HCT116 (cell line): Measurements from ENCODE around the gene CAMK2N2. TPM values are rescaled to one million over a fixed set of nuclear protein-coding genes. Genes with fewer than 3 reads are reported as not detected.

Source experiments
- ATAC-seq: fragments of 200-7000 bp; cut with Tn5 transposase; 2 replicates; pipeline ENCODE4 v1.9.1; 2020; ENCODE audit warnings: mild to moderate bottlenecking, moderate library complexity
- BruUV-seq: library from RNA; stranded (reverse); fragments of 400-500 nt; replicated peaks from 2 replicates; lab custom pipeline; 2021; lab: Mats Ljungman, UMichigan
- CTCF ChIA-PET: fragments of 300-600 bp; sonication (Branson Sonifier 250); formaldehyde crosslinking; loops from one replicate; lab custom pipeline; 2021; ENCODE audit warnings: antibody characterized with exemption; lab: Charles Lee
- POLR2A ChIA-PET: fragments of 300-600, 350-600 bp; sonication (Branson Sonifier 250); formaldehyde crosslinking; loops from one replicate; lab custom pipeline; 2021; ENCODE audit warnings: antibody characterized with exemption; lab: Charles Lee
- RAD21 ChIA-PET, 2 experiments: fragments of 300-600 bp; sonication (Branson Sonifier 250); formaldehyde crosslinking; loops; one replicate each; lab custom pipeline; 2023; ENCODE audit warnings: low total read pairs in 2 of 2; ENCODE audit not compliant: uncharacterized antibody in 2 of 2, unreplicated experiment in 2 of 2, low non-redundant PET in 1 of 2; lab: Charles Lee
- DNase-seq: peaks from one replicate; pipeline ENCODE4 v3.0.0-alpha.2; 2010; ENCODE audit warnings: low read depth, low spot score
- H2AFZ ChIP-seq: fragments of 200-600 bp; shearing (Covaris generic), sonication (generic); 2 replicates; pipeline ENCODE4 v1.6.1; 2017; ENCODE audit warnings: low read depth, mixed run types, mixed read lengths, antibody characterized with exemption, low read length; ENCODE audit not compliant: poor library complexity, severe bottlenecking
- H3K27ac ChIP-seq: 2 replicates; pipeline ENCODE4 v1.5.1; 2012; ENCODE audit warnings: low read depth, low read length
- H3K27me3 ChIP-seq: fragments of 200-600 bp; sonication (generic); 2 replicates; pipeline ENCODE4 v1.6.1; 2016; ENCODE audit warnings: mixed run types, low read length, mixed read lengths; ENCODE audit not compliant: insufficient read depth
- H3K36me3 ChIP-seq, 2 experiments: fragments of 200-500 bp in 1 of 2; fragments of 200-600 bp in 1 of 2; sonication (Bioruptor generic) in 1 of 2; sonication (generic) in 1 of 2; 2 replicates each; pipeline versions ENCODE4 v1.5.1 to v1.6.1; 2014 to 2016; ENCODE audit warnings: low read length in 2 of 2, inconsistent platforms in 1 of 2, mixed read lengths in 1 of 2, mixed run types in 1 of 2; ENCODE audit not compliant: insufficient read depth in 2 of 2, control insufficient read depth in 1 of 2
- H3K4me1 ChIP-seq, 2 experiments: fragments of 200-600 bp in 1 of 2; sonication (generic) in 1 of 2; 2 replicates each; pipeline versions ENCODE4 v1.5.1 to v1.6.1; 2012 to 2017; ENCODE audit warnings: low read length in 2 of 2, inconsistent platforms in 1 of 2, mild to moderate bottlenecking in 1 of 2, mixed read lengths in 1 of 2, mixed run types in 1 of 2, moderate library complexity in 1 of 2; ENCODE audit not compliant: insufficient read depth in 2 of 2, control insufficient read depth in 1 of 2
- H3K4me2 ChIP-seq: fragments of 200-600 bp; sonication (generic); 2 replicates; pipeline ENCODE4 v1.6.1; 2017; ENCODE audit warnings: mixed run types, low read length, mixed read lengths
- H3K4me3 ChIP-seq, 2 experiments: fragments of 200-600 bp in 1 of 2; sonication (generic) in 1 of 2; replicated peaks in 1 of 2; 2 replicates each; pipeline ENCODE4 v1.5.1; 2011 to 2016; ENCODE audit warnings: low read length in 2 of 2, control low read depth in 1 of 2, low read depth in 1 of 2, mild to moderate bottlenecking in 1 of 2, mixed read lengths in 1 of 2, mixed run types in 1 of 2
- H3K79me2 ChIP-seq: fragments of 200-600 bp; sonication (generic); 2 replicates; pipeline ENCODE4 v1.6.1; 2017; ENCODE audit warnings: mild to moderate bottlenecking, mixed run types, low read length, moderate library complexity, mixed read lengths; ENCODE audit not compliant: insufficient read depth
- H3K9ac ChIP-seq: fragments of 200-600 bp; sonication (generic); 2 replicates; pipeline ENCODE4 v1.6.1; 2016; ENCODE audit warnings: low read length, mixed read lengths
- H3K9me2 ChIP-seq: fragments of 200-600 bp; sonication (generic), shearing (Covaris generic); 2 replicates; pipeline ENCODE4 v1.6.1; 2017; ENCODE audit warnings: mixed run types, mild to moderate bottlenecking, moderate library complexity; ENCODE audit not compliant: insufficient read depth
- H3K9me3 ChIP-seq, 2 experiments: fragments of 200-500 bp in 1 of 2; fragments of 200-600 bp in 1 of 2; sonication (Bioruptor generic) in 1 of 2; sonication (generic) in 1 of 2; 2 replicates each; pipeline ENCODE4 v1.6.1; 2014 to 2017; ENCODE audit warnings: low read length in 2 of 2, mixed read lengths in 2 of 2, inconsistent platforms in 1 of 2, low read depth in 1 of 2, mild to moderate bottlenecking in 1 of 2, mixed run types in 1 of 2, moderate library complexity in 1 of 2; ENCODE audit not compliant: control insufficient read depth in 1 of 2, insufficient read depth in 1 of 2
- H4K20me1 ChIP-seq: fragments of 200-600 bp; sonication (generic), shearing (Covaris generic); 2 replicates; pipeline ENCODE4 v1.6.1; 2017; ENCODE audit warnings: mixed run types, mild to moderate bottlenecking, moderate library complexity; ENCODE audit not compliant: insufficient read depth
- CBX3 ChIP-seq: IDR thresholded peaks from 2 replicates; pipeline ENCODE4 v1.6.1; 2012; ENCODE audit warnings: low read depth
- EZH2 ChIP-seq: fragments of 200-600 bp; sonication (generic); IDR thresholded peaks from 2 replicates; pipeline ENCODE4 v1.6.1; 2017; ENCODE audit warnings: antibody characterized with exemption, mixed run types
- EZH2phosphoT487 ChIP-seq: fragments of 200-600 bp; IDR thresholded peaks from 2 replicates; pipeline ENCODE4 v1.6.1; 2018; ENCODE audit warnings: antibody characterized with exemption, borderline replicate concordance
- SIN3A ChIP-seq: IDR thresholded peaks from 2 replicates; pipeline ENCODE4 v1.6.1; 2012; ENCODE audit warnings: low read depth
- YY1 ChIP-seq: IDR thresholded peaks from 2 replicates; pipeline ENCODE4 v1.6.1; 2011; ENCODE audit warnings: low read length, low read depth, moderate library complexity, mild to moderate bottlenecking; ENCODE audit not compliant: insufficient replicate concordance; ENCODE audit errors: extremely low read depth
- ZFX ChIP-seq: fragments of 450-650 bp; IDR thresholded peaks from 2 replicates; pipeline ENCODE4 v1.6.1; 2017
- ZNF274 ChIP-seq: fragments of 200-500 bp; sonication (Bioruptor generic); IDR thresholded peaks from 2 replicates; pipeline ENCODE4 v1.6.1; 2014; ENCODE audit warnings: mild to moderate bottlenecking, low read depth, low read length, inconsistent platforms
- intact Hi-C: fragments of 100-400 bp; cut with micrococcal nuclease; formaldehyde crosslinking; loops from 2 replicates; pipeline ENCODE4 v1.10.0; 2022
- total RNA-seq: library from RNA; stranded (reverse); gene quantifications from one replicate; pipeline ENCODE4 v1.2.1, GENCODE V29; 2021; ENCODE audit not compliant: unreplicated experiment
- TF ChIP-seq, protein P1 (sequence below): IDR thresholded peaks from 2 replicates; pipeline ENCODE4 v1.6.1; 2011; ENCODE audit warnings: mild to moderate bottlenecking, low read length, moderate library complexity; ENCODE audit not compliant: insufficient replicate concordance; ENCODE audit errors: extremely low read depth
- TF ChIP-seq, protein P2 (sequence below): IDR thresholded peaks from 2 replicates; pipeline ENCODE4 v1.6.1; 2012; ENCODE audit warnings: low read depth

CAMK2N2 gene
- total RNA-seq, 1 experiment from 2014 or later, result 5.1 TPM

DNA sequence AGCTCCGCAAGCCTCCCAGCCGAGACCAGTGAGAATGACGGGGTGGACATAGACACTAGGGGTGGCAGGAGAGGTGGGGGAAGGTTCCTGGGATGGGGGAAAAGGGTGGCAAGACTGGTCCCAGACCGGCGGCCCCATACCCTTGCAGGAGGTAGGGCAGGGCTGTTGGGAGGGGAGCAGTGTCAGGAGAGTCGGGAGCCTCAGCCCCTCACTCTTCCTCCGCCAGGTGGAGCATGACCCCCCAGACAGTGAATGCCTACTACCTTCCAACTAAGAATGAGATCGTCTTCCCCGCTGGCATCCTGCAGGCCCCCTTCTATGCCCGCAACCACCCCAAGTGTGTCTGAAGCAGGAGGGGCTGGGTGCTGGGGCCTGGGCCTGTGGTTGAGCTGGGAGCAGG, 29.0 kb upstream of the CAMK2N2 start:
- ChIA-PET POLR2A (no interaction called here), CTCF (interaction anchor here (1.4 to 1.8 kb wide), 2 partner anchors 63 to 386 kb away, joined by 8 to 9 read pairs; no protein-coding TSS in a partner anchor)
- no TSS peak for BruUV-seq

More for the DNA sequence above, 29.0 kb upstream of the CAMK2N2 start:
- Histone ChIP-seq H4K20me1 (no peaks in the 10 kb centered on the region), H3K4me1 (peaks cover 0 to 5% of the 10 kb centered on the region in 2 experiments; a peak in 1 of 4 replicates), H3K79me2 (no peaks in the 10 kb centered on the region), H3K9me2 (no peaks in the 10 kb centered on the region), H3K4me3 (no peak overlapping the region), H2AFZ (no peak overlapping the region), H3K4me2 (no peak overlapping the region), H3K27ac (no peak overlapping the region), H3K27me3 (no peaks in the 10 kb centered on the region), H3K9ac (no peak overlapping the region), H3K36me3 (no peaks in the 10 kb centered on the region), H3K9me3 (no peaks in the 10 kb centered on the region)
- DNase-seq (no peak), ATAC-seq (no peak)
- intact Hi-C loops, result no loop called here
- TF ChIP-seq, protein P1, sequence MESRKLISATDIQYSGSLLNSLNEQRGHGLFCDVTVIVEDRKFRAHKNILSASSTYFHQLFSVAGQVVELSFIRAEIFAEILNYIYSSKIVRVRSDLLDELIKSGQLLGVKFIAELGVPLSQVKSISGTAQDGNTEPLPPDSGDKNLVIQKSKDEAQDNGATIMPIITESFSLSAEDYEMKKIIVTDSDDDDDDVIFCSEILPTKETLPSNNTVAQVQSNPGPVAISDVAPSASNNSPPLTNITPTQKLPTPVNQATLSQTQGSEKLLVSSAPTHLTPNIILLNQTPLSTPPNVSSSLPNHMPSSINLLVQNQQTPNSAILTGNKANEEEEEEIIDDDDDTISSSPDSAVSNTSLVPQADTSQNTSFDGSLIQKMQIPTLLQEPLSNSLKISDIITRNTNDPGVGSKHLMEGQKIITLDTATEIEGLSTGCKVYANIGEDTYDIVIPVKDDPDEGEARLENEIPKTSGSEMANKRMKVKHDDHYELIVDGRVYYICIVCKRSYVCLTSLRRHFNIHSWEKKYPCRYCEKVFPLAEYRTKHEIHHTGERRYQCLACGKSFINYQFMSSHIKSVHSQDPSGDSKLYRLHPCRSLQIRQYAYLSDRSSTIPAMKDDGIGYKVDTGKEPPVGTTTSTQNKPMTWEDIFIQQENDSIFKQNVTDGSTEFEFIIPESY, result no peak
- TF ChIP-seq ZNF274 (no peak), EZH2 (no peak), SIN3A (no peak), ZFX (no peak), EZH2phosphoT487 (no peak), YY1 (no peak), CBX3 (no peak)
- TF ChIP-seq, protein P2, sequence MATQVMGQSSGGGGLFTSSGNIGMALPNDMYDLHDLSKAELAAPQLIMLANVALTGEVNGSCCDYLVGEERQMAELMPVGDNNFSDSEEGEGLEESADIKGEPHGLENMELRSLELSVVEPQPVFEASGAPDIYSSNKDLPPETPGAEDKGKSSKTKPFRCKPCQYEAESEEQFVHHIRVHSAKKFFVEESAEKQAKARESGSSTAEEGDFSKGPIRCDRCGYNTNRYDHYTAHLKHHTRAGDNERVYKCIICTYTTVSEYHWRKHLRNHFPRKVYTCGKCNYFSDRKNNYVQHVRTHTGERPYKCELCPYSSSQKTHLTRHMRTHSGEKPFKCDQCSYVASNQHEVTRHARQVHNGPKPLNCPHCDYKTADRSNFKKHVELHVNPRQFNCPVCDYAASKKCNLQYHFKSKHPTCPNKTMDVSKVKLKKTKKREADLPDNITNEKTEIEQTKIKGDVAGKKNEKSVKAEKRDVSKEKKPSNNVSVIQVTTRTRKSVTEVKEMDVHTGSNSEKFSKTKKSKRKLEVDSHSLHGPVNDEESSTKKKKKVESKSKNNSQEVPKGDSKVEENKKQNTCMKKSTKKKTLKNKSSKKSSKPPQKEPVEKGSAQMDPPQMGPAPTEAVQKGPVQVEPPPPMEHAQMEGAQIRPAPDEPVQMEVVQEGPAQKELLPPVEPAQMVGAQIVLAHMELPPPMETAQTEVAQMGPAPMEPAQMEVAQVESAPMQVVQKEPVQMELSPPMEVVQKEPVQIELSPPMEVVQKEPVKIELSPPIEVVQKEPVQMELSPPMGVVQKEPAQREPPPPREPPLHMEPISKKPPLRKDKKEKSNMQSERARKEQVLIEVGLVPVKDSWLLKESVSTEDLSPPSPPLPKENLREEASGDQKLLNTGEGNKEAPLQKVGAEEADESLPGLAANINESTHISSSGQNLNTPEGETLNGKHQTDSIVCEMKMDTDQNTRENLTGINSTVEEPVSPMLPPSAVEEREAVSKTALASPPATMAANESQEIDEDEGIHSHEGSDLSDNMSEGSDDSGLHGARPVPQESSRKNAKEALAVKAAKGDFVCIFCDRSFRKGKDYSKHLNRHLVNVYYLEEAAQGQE, result no peak
- RAD21 ChIA-PET, result no interaction called here
